CD14-positive monocyte (primary cell): ENCODE results near the gene TEDC1. TPM values are rescaled to one million over a fixed set of nuclear protein-coding genes. Genes with fewer than 3 reads are reported as not detected.

ENCODE experiments used
- DNase-seq, 3 donors: peaks; one replicate each; pipeline ENCODE4 v3.0.0-alpha.2; 2011 to 2022
- H2AFZ ChIP-seq: 2 replicates; pipeline ENCODE4 v1.6.0; 2012; ENCODE audit warnings: mild to moderate bottlenecking, low read depth, low read length, inconsistent platforms; ENCODE audit not compliant: insufficient read depth, poor library complexity, severe bottlenecking
- H3K27ac ChIP-seq, 2 donors: 1 replicate in 1 of 2; 2 replicates in 1 of 2; pipeline ENCODE4 v1.5.1; 2012 to 2013; ENCODE audit warnings: low read length in 2 of 2, control low read depth in 1 of 2, inconsistent platforms in 1 of 2, low read depth in 1 of 2, mild to moderate bottlenecking in 1 of 2
- H3K27me3 ChIP-seq, 2 donors: one replicate each; pipeline versions ENCODE4 v1.6.0 to v1.6.1; 2011 to 2013; ENCODE audit warnings: low read length in 2 of 2; ENCODE audit not compliant: control insufficient read depth in 2 of 2, insufficient read depth in 2 of 2
- H3K36me3 ChIP-seq, 2 donors: replicated peaks in 1 of 2; 1 replicate in 1 of 2; 2 replicates in 1 of 2; pipeline versions ENCODE4 v1.5.1 to v1.6.1; 2012 to 2013; ENCODE audit warnings: low read length in 2 of 2, control low read depth in 1 of 2, inconsistent platforms in 1 of 2, mild to moderate bottlenecking in 1 of 2; ENCODE audit not compliant: insufficient read depth in 2 of 2, control insufficient read depth in 1 of 2
- H3K4me1 ChIP-seq, 2 donors: 1 replicate in 1 of 2; 2 replicates in 1 of 2; pipeline versions ENCODE4 v1.5.1 to v1.6.1; 2012 to 2013; ENCODE audit warnings: low read length in 2 of 2, control low read depth in 1 of 2, inconsistent platforms in 1 of 2, mild to moderate bottlenecking in 1 of 2, moderate library complexity in 1 of 2; ENCODE audit not compliant: insufficient read depth in 2 of 2, control insufficient read depth in 1 of 2
- H3K4me2 ChIP-seq: replicated peaks from 2 replicates; pipeline ENCODE3; 2012; ENCODE audit warnings: low read length, moderate library complexity, mild to moderate bottlenecking; ENCODE audit not compliant: poor library complexity, severe bottlenecking; ENCODE audit errors: extremely low read depth
- H3K4me3 ChIP-seq, 3 experiments: fragments of 200-600 bp in 1 of 3; sonication (generic) in 1 of 3; replicated peaks in 1 of 3; 1 replicate in 2 of 3; 2 replicates in 1 of 3; pipeline ENCODE4 v1.5.1; 2011 to 2013; ENCODE audit warnings: low read length in 3 of 3, mild to moderate bottlenecking in 3 of 3, control low read depth in 2 of 3, low read depth in 2 of 3, inconsistent platforms in 1 of 3, moderate library complexity in 1 of 3
- H3K79me2 ChIP-seq: 2 replicates; pipeline ENCODE4 v1.6.0; 2012; ENCODE audit warnings: mild to moderate bottlenecking, control low read depth, inconsistent platforms, low read length, moderate library complexity; ENCODE audit not compliant: insufficient read depth
- H3K9ac ChIP-seq: 2 replicates; pipeline ENCODE4 v1.6.0; 2017; ENCODE audit warnings: low read length, mild to moderate bottlenecking; ENCODE audit not compliant: insufficient read depth, poor library complexity, severe bottlenecking
- H3K9me3 ChIP-seq, 2 donors: replicated peaks in 1 of 2; 1 replicate in 1 of 2; 2 replicates in 1 of 2; pipeline versions ENCODE4 v1.5.1 to v1.6.1; 2012 to 2013; ENCODE audit warnings: low read length in 2 of 2, control low read depth in 1 of 2; ENCODE audit not compliant: control insufficient read depth in 1 of 2, insufficient read depth in 1 of 2
- H4K20me1 ChIP-seq: 2 replicates; pipeline ENCODE4 v1.6.0; 2012; ENCODE audit warnings: mild to moderate bottlenecking, low read length, control low read depth, moderate library complexity; ENCODE audit not compliant: insufficient read depth
- H3K27ac Mint-ChIP-seq, 7 donors: one replicate each; pipeline ENCODE4 v1.8.0; 2020; ENCODE audit warnings: mild to moderate bottlenecking in 7 of 7, mixed read lengths in 7 of 7, moderate library complexity in 6 of 7, inconsistent platforms in 2 of 7
- H3K27me3 Mint-ChIP-seq, 3 donors: one replicate each; pipeline ENCODE4 v1.8.0; 2021 to 2022; ENCODE audit warnings: low read depth in 3 of 3, mild to moderate bottlenecking in 3 of 3, mixed read lengths in 3 of 3, moderate library complexity in 3 of 3, inconsistent platforms in 1 of 3
- H3K36me3 Mint-ChIP-seq, 2 donors: one replicate each; pipeline ENCODE4 v1.8.0; 2020; ENCODE audit warnings: mixed read lengths in 2 of 2, inconsistent platforms in 1 of 2, mild to moderate bottlenecking in 1 of 2
- H3K4me1 Mint-ChIP-seq: one replicate; pipeline ENCODE4 v1.8.0; 2020; ENCODE audit warnings: mild to moderate bottlenecking, mixed read lengths
- H3K4me3 Mint-ChIP-seq, 2 donors: one replicate each; pipeline ENCODE4 v1.8.0; 2020; ENCODE audit warnings: mild to moderate bottlenecking in 2 of 2, mixed read lengths in 2 of 2, moderate library complexity in 1 of 2
- H3K9me3 Mint-ChIP-seq, 7 donors: one replicate each; pipeline ENCODE4 v1.8.0; 2020 to 2022; ENCODE audit warnings: mixed read lengths in 7 of 7, mild to moderate bottlenecking in 6 of 7, moderate library complexity in 6 of 7, inconsistent platforms in 2 of 7
- WGBS: methylation state at CpG from one replicate; pipeline ENCODE4 v1.1.5; 2013; ENCODE audit warnings: missing lambda C conversion rate; ENCODE audit not compliant: insufficient coverage; 5-methylcytosine and 5-hydroxymethylcytosine counted together
- intact Hi-C, 2 donors: fragments of 100-400 bp; cut with micrococcal nuclease; formaldehyde crosslinking; loops; one replicate each; pipeline versions ENCODE4 v1.15.0 to v1.15.1; 2023
- polyA plus RNA-seq, 3 donors: library from polyadenylated mRNA; depleted of rRNA in 1 of 3; unstranded in 2 of 3; stranded (reverse) in 1 of 3; fragments of 300-500 nt in 2 of 3; fragments of >200 nt in 1 of 3; fragmentation: Illumina TruSeq in 2 of 3; gene quantifications; 1 replicate in 2 of 3; 2 replicates in 1 of 3; pipeline ENCODE4 v1.2.3, GENCODE V29; 2012 to 2021
- TF ChIP-seq, protein P1 (sequence below): fragments of 200-600 bp; IDR thresholded peaks from one replicate; pipeline ENCODE4 v1.8.0; 2022; ENCODE audit warnings: antibody characterized with exemption, mild to moderate bottlenecking

TEDC1 gene
- polyA plus RNA-seq, 3 donors, result 7.8 to 23.4 (median 9.0) TPM

DNA sequence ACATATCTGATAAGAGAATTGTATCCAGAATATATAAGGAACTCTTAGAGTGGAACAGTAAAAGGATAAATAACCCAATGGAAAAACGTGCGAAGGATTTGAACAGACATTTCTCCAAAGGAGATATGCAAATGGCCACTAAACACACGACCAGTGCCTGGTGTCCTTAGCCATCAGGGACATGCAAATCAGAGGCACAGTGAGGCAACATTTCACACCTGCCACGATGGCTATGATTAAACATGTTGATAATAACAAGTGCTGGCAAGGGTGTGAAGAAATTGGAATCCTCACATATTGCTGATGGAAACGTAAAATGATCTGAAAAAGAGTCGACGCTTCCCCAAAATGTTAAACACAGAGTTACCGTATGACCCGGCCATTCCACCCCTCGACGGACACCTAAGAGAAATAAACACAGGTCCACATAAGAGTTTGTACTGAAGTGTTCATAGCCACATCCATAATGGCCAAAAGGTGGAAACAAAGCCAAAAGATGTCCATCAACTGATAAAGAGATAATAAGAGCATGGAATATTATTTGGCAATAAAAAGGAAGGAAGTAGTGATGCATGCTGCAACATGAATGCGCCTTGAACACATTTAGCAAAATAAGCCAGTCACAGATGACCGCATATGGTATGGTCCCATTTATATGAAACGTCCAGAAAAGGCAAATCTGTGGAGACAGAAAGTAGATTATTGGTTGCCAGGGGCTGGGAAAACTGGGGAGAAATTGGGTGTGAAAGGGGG is 29.1 kb downstream of the TEDC1 start:
- H3K27ac ChIP-seq, result no peak overlapping the region
- peaks cover 1% of the 10 kb centered on the region for H3K4me1 Mint-ChIP-seq
- H2AFZ ChIP-seq, result no peak overlapping the region
- H3K4me1 ChIP-seq, result no peaks in the 10 kb centered on the region
- H3K9ac ChIP-seq, result no peak overlapping the region
- H3K9me3 Mint-ChIP-seq, result peaks cover 0 to 15% (median 9%) of the 10 kb centered on the region in 7 donors
- intact Hi-C loops, result loop anchor here in 1 of 2 donors (10.0 kb wide), 1 partner anchor 75 kb away; no protein-coding TSS in a partner anchor
- no peak for DNase-seq
- no peaks in the 10 kb centered on the region for H3K9me3 ChIP-seq
- H3K27me3 Mint-ChIP-seq, result peaks cover 39 to 64% (median 39%) of the 10 kb centered on the region in 3 donors
- no peaks in the 10 kb centered on the region for H3K79me2 ChIP-seq
- H4K20me1 ChIP-seq, result no peaks in the 10 kb centered on the region
- WGBS, result 73% methylated on average over 3 of the region's 14 CpGs
- H3K27me3 ChIP-seq, result peaks cover 8 to 24% of the 10 kb centered on the region in 2 donors
- TF ChIP-seq, protein P1, sequence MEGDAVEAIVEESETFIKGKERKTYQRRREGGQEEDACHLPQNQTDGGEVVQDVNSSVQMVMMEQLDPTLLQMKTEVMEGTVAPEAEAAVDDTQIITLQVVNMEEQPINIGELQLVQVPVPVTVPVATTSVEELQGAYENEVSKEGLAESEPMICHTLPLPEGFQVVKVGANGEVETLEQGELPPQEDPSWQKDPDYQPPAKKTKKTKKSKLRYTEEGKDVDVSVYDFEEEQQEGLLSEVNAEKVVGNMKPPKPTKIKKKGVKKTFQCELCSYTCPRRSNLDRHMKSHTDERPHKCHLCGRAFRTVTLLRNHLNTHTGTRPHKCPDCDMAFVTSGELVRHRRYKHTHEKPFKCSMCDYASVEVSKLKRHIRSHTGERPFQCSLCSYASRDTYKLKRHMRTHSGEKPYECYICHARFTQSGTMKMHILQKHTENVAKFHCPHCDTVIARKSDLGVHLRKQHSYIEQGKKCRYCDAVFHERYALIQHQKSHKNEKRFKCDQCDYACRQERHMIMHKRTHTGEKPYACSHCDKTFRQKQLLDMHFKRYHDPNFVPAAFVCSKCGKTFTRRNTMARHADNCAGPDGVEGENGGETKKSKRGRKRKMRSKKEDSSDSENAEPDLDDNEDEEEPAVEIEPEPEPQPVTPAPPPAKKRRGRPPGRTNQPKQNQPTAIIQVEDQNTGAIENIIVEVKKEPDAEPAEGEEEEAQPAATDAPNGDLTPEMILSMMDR, result no peak
- no peak overlapping the region for H3K4me2 ChIP-seq
- H3K27ac Mint-ChIP-seq, result no peak overlapping the region
- H3K4me3 ChIP-seq, result no peak overlapping the region
- no peak overlapping the region for H3K4me3 Mint-ChIP-seq
- H3K36me3 ChIP-seq, result no peaks in the 10 kb centered on the region
- H3K36me3 Mint-ChIP-seq, result no peaks in the 10 kb centered on the region

DNA sequence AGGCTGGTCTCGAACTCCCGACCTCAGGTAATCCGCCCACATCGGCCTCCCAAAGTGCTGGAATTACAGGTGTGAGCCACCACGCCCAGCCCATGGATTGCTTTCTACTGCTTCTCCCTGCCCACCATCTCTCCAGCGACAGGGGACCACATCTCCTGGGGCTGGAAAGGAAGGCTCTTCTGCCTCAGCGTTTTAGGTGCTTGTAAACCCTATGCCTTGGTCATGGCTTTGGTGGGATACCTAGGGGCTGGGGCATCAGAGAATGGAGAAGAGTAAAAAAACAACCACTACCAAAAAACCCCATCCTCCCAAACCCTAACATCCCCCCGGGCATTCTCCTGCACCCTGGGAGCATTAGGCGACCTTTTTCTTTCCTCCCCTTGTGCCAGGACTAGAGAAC is 34.3 kb downstream of the TEDC1 start:
- Histone ChIP-seq H3K4me1 (peaks cover 30 to 35% of the 10 kb centered on the region in 2 donors), H3K36me3 (no peaks in the 10 kb centered on the region), H2AFZ (no peak overlapping the region), H4K20me1 (no peaks in the 10 kb centered on the region), H3K4me3 (no peak overlapping the region), H3K9ac (no peak overlapping the region), H3K4me2 (no peak overlapping the region), H3K9me3 (peaks cover 0 to 23% of the 10 kb centered on the region in 2 donors), H3K27me3 (peaks cover 36 to 53% of the 10 kb centered on the region in 2 donors), H3K27ac (no peak overlapping the region), H3K79me2 (no peaks in the 10 kb centered on the region)
- no peak overlapping the region for H3K27ac Mint-ChIP-seq
- TF ChIP-seq, protein P1, result no peak
- no peak for DNase-seq
- H3K9me3 Mint-ChIP-seq, result peaks cover 0 to 14% (median 8%) of the 10 kb centered on the region in 7 donors
- peaks cover 53 to 80% (median 69%) of the 10 kb centered on the region in 3 donors for H3K27me3 Mint-ChIP-seq
- peaks cover 22% of the 10 kb centered on the region for H3K4me1 Mint-ChIP-seq
- 92% methylated on average over 5 of the region's 9 CpGs for WGBS
- peak overlapping the region in 1 of 2 donors; percentile 79 for H3K4me3 Mint-ChIP-seq
- H3K36me3 Mint-ChIP-seq, result no peaks in the 10 kb centered on the region
- intact Hi-C loops, result loop anchor here (5.0 to 10.0 kb wide), 2 partner anchors 81 to 323 kb away; no protein-coding TSS in a partner anchor
